ENCODE results near the gene ORMDL3.

DNA sequence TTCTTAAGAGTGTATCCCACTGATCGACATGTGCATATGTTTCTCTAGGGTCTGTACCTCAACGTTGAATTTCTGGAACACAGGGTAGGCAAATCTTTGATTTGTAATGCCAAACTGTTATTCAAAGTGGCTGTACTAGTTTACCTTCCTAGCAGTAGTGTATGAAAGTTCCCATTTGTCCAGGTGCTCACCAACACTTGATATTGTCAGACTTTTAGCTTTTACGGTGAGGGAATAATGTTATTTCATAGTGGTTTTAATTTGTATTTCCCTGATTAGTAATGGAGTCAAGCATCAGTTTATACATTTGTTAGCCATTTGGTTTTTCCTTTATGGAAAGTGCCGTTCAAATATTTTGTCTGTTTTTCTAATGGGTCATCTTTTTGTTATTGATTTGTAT lies 29.3 kb downstream of the ORMDL3 start:
- TF ChIP-seq, protein P1, sequence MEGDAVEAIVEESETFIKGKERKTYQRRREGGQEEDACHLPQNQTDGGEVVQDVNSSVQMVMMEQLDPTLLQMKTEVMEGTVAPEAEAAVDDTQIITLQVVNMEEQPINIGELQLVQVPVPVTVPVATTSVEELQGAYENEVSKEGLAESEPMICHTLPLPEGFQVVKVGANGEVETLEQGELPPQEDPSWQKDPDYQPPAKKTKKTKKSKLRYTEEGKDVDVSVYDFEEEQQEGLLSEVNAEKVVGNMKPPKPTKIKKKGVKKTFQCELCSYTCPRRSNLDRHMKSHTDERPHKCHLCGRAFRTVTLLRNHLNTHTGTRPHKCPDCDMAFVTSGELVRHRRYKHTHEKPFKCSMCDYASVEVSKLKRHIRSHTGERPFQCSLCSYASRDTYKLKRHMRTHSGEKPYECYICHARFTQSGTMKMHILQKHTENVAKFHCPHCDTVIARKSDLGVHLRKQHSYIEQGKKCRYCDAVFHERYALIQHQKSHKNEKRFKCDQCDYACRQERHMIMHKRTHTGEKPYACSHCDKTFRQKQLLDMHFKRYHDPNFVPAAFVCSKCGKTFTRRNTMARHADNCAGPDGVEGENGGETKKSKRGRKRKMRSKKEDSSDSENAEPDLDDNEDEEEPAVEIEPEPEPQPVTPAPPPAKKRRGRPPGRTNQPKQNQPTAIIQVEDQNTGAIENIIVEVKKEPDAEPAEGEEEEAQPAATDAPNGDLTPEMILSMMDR (IDR thresholded peaks at IDR 0.05): no peak
- TF ChIP-seq POLR2A (IDR thresholded peaks at IDR 0.05): no peak

Measured in lower leg skin (tissue), 3 donors.